GM06990 (cell line): ENCODE results near the gene IFRD2.

Source experiments
- DNase-seq: peaks from one replicate; pipeline ENCODE4 v3.0.0-alpha.2; 2011; ENCODE audit not compliant: insufficient read length; ENCODE audit errors: extremely low read depth
- H3K27me3 ChIP-seq: replicated peaks from 2 replicates; pipeline ENCODE4 v1.6.0; 2011; ENCODE audit warnings: low read length; ENCODE audit not compliant: control insufficient read depth, insufficient read depth
- H3K36me3 ChIP-seq: 2 replicates; pipeline ENCODE4 v1.5.1; 2011; ENCODE audit warnings: low read length; ENCODE audit not compliant: control insufficient read depth, insufficient read depth
- H3K4me3 ChIP-seq: replicated peaks from 2 replicates; pipeline ENCODE4 v1.5.1; 2011; ENCODE audit warnings: low read depth, mild to moderate bottlenecking, control low read depth, low read length
- TF ChIP-seq, protein P1 (sequence below): IDR thresholded peaks from 2 replicates; pipeline ENCODE4 v1.5.1; 2011; ENCODE audit warnings: low read length, control low read depth, mild to moderate bottlenecking, inconsistent platforms; ENCODE audit not compliant: insufficient read depth, poor library complexity, severe bottlenecking

IFRD2 gene

DNA sequence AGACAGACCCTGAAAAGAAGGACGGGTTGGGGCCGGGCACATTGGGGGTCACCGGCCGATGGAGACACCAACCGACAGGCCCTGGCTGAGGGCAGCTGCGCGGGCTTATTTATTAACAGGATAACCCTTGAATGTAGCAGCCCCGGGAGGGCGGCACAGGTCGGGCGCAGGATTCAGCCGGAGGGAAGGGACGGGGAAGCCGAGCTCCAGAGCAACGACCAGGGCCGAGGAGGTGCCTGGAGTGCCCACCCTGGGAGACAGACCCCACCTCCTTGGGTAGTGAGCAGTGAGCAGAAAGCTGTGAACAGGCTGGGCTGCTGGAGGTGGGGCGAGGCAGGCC is 15.5 kb downstream of the IFRD2 start:
- TF ChIP-seq, protein P1, sequence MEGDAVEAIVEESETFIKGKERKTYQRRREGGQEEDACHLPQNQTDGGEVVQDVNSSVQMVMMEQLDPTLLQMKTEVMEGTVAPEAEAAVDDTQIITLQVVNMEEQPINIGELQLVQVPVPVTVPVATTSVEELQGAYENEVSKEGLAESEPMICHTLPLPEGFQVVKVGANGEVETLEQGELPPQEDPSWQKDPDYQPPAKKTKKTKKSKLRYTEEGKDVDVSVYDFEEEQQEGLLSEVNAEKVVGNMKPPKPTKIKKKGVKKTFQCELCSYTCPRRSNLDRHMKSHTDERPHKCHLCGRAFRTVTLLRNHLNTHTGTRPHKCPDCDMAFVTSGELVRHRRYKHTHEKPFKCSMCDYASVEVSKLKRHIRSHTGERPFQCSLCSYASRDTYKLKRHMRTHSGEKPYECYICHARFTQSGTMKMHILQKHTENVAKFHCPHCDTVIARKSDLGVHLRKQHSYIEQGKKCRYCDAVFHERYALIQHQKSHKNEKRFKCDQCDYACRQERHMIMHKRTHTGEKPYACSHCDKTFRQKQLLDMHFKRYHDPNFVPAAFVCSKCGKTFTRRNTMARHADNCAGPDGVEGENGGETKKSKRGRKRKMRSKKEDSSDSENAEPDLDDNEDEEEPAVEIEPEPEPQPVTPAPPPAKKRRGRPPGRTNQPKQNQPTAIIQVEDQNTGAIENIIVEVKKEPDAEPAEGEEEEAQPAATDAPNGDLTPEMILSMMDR, result no peak
- Histone ChIP-seq H3K27me3 (no peaks in the 10 kb centered on the region; the same call in 1 of the 2 replicates), H3K4me3 (no peak overlapping the region), H3K36me3 (no peaks in the 10 kb centered on the region)
- DNase-seq, result no peak

DNA sequence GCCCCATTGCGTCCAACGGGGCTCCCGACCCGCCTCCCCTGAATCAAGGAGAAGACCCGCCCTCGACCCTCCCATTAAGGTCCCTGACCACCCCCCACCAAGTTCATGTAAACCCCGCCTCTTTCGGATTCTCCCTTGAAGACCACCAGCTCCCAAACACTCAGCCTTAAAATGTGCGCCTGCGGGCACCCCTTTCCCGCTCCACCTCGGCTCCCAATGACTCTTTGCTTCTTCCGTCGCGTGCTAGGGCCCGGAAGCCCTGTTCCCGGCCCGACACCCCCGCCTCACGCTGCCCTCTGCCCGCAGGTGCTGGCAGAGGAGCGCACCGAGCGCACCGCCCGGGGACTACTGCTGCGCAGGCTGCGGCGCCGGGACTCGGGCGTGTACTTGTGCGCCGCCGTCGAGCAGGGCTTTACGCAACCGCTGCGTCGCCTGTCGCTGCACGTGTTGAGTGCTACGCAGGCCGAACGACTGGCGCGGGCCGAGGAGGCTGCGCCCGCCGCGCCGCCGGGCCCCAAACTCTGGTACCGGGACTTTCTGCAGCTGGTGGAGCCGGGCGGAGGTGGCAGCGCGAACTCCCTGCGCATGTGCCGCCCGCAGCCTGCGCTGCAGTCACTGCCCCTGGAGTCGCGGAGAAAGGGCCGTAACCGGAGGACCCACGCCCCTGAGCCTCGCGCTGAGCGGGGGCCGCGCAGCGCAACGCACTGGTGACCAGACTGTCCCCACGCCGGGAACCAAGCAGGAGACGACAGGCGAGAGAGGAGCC is 16.1 kb downstream of the IFRD2 start:
- TF ChIP-seq, protein P1, result no peak
- no peak overlapping the region for H3K4me3 ChIP-seq
- H3K27me3 ChIP-seq, result no peaks in the 10 kb centered on the region; the same call in 1 of the 2 replicates
- DNase-seq, result no peak
- H3K36me3 ChIP-seq, result no peaks in the 10 kb centered on the region

DNA sequence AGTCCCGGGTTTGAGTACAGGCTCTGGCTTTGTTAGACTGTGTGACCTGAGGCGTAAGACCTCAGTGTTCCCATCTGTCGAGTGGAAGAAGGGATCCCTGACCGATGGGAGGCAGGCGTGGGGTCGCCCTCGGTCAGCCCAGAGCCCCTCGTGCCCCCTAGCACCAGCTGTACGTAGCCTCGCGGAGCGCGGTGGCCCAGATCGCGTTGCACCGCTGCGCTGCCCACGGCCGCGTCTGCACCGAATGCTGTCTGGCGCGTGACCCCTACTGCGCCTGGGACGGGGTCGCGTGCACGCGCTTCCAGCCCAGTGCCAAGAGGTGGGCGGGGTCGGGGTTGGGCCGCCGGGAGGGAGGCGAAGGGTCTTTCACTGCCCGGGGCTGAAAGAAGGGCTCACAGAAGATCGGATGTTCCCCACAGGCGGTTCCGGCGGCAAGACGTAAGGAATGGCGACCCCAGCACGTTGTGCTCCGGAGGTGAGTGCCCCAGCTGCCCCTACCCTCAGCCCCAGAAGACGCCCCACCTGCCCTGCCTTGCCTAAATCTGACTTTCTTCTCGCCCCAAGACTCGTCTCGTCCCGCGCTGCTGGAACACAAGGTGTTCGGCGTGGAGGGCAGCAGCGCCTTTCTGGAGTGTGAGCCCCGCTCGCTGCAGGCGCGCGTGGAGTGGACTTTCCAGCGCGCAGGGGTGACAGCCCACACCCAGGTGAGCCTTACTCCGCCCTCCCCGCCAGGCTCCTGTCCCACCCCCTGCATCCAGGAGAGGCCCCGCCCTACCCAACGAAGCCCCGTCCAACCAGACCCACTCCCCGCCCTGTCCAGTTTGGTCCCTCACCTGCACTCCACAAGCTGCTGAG is 16.9 kb downstream of the IFRD2 start:
- no peak for DNase-seq
- TF ChIP-seq, protein P1, result no peak
- Histone ChIP-seq H3K36me3 (no peaks in the 10 kb centered on the region), H3K27me3 (no peaks in the 10 kb centered on the region; the same call in 1 of the 2 replicates), H3K4me3 (no peak overlapping the region)

DNA sequence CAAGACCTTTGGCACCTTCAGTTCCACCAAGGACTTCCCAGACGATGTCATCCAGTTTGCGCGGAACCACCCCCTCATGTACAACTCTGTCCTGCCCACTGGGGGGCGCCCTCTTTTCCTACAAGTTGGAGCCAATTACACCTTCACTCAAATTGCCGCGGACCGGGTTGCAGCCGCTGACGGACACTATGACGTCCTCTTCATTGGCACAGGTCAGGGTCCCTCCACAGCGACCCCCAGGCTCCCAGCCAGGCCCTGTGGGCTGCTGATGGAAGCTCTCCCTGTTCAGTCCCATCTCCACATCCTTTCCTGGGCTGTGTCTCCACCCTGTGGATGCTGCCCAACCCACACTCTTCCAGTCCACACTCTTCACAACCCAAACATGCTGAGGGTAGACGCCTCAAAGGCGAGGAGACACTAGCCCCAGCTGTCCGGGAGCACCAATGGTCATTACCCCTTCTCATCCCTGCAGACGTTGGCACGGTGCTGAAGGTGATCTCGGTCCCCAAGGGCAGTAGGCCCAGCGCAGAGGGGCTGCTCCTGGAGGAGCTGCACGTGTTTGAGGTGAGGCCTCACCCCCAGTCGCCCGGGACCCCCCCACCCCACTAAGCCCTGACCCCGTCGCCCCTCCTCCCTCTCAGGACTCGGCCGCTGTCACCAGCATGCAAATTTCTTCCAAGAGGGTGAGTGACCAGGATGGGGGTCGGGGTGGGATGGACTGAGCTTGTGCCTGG is 17.7 kb downstream of the IFRD2 start:
- Histone ChIP-seq H3K27me3 (no peaks in the 10 kb centered on the region; the same call in 1 of the 2 replicates), H3K4me3 (no peak overlapping the region), H3K36me3 (no peaks in the 10 kb centered on the region)
- TF ChIP-seq, protein P1, result peak; percentile 86
- DNase-seq, result peak; percentile 55

DNA sequence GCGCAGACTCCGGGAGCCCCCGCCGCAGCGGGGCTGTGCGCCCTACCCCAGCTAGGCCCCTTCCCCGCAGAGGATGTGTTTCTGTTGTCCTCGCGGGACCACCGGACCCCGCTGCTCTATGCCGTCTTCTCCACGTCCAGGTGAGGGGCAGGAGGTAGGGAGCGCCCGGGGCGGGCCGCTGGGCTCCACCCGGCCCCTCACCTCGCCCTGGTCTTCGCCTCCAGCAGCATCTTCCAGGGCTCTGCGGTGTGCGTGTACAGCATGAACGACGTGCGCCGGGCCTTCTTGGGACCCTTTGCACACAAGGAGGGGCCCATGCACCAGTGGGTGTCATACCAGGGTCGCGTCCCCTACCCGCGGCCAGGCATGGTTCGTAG is 18.6 kb downstream of the IFRD2 start:
- TF ChIP-seq, protein P1, result no peak
- no peak overlapping the region for H3K4me3 ChIP-seq
- no peaks in the 10 kb centered on the region for H3K36me3 ChIP-seq

More for the DNA sequence above, 18.6 kb downstream of the IFRD2 start:
- DNase-seq, result no peak
- no peaks in the 10 kb centered on the region; the same call in 1 of the 2 replicates for H3K27me3 ChIP-seq
